Colonic mucosa (tissue), 4 donors: ENCODE measurements around the gene ADAMTS14. TPM values are rescaled to one million over a fixed set of nuclear protein-coding genes. Genes with fewer than 3 reads are reported as not detected.

Experiments used
- DNase-seq: peaks from one replicate; pipeline ENCODE4 v3.0.0-alpha.2; 2020
- H3K27ac ChIP-seq: fragments of 200-600 bp; one replicate; pipeline ENCODE4 v1.8.0; 2021
- H3K27me3 ChIP-seq: fragments of 200-600 bp; one replicate; pipeline ENCODE4 v1.8.0; 2021
- H3K36me3 ChIP-seq: fragments of 200-600 bp; one replicate; pipeline ENCODE4 v1.8.0; 2021
- H3K4me1 ChIP-seq: fragments of 200-600 bp; one replicate; pipeline ENCODE4 v1.8.0; 2021; ENCODE audit warnings: mild to moderate bottlenecking
- H3K4me3 ChIP-seq: fragments of 200-600 bp; one replicate; pipeline ENCODE4 v1.8.0; 2021
- H3K9ac ChIP-seq, 2 donors: one replicate each; pipeline ENCODE4 v1.7.0; 2013; ENCODE audit warnings: control low read depth in 2 of 2, low read depth in 2 of 2, low read length in 2 of 2
- H3K9me3 ChIP-seq: fragments of 200-600 bp; one replicate; pipeline ENCODE4 v1.8.0; 2021
- CTCF ChIP-seq: fragments of 200-600 bp; IDR thresholded peaks from one replicate; pipeline ENCODE4 v1.8.0; 2022; ENCODE audit warnings: antibody characterized with exemption, mild to moderate bottlenecking
- intact Hi-C: fragments of 100-400 bp; cut with DNase I; formaldehyde crosslinking; loops from one replicate; pipeline ENCODE4 v1.14.1; 2022
- total RNA-seq, 2 donors: library from RNA; stranded (reverse); fragmentation: NEBNext Ultra II Directional in 1 of 2; extraction: Animal tissue kit (Norgen Biotek cat#: 25700) in 1 of 2; gene quantifications; one replicate each; pipeline ENCODE4 v1.2.1, GENCODE V29; 2021
- donor health status: healthy.
- donor health status: DM: no; HTN: no; CAD: no.
- donor health status: DM: no; HTN: no; CAD: no.

ADAMTS14 gene
- total RNA-seq, 2 donors from 2014 or later, result 0.93 to 1.5 TPM

DNA sequence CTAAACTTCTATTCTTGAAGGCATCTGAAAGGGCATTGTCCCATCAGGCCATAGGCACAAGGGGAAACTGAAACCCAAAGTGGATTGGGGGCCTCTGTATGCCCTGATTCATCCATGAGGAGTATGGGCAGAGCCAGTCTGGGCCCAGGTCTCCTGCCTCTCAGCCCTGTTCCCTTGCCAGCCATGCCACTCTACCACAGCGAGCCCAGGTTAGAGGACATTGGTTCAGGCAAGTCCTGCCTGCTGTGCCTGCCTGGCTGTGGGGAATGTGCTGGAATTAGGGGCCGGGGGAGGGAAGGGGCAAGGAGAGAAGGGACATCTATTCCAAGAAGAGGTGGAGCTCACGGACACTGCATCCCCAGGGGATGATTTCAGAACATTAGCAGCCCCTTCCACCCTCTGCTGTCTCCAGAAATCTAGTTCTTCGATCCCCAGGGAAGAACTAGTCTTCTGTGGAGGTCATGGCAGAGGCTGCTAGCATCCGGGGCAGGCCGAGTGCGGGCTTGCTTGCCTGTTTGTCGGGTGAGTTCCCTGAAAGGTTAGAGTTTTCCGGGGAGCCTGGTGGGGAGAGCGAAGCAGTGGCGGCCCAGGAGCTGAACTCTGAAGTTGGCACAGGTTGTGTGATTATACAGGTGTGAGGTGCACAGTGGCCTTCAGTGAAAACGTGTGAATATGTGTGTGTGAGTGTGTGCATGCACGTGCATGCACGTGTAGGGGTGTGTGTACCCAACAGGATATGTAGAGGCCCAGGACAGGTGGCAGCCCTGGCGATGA lies 75.1 kb downstream of the ADAMTS14 start:
- H3K27ac ChIP-seq, result no peak overlapping the region
- intact Hi-C loops, result no loop called here
- no peak overlapping the region for H3K9ac ChIP-seq
- DNase-seq, result no peak
- TF ChIP-seq CTCF, result no peak
- H3K9me3 ChIP-seq, result no peaks in the 10 kb centered on the region
- no peaks in the 10 kb centered on the region for H3K27me3 ChIP-seq
- no peak overlapping the region for H3K4me3 ChIP-seq
- peaks cover 5% of the 10 kb centered on the region for H3K4me1 ChIP-seq
- no peaks in the 10 kb centered on the region for H3K36me3 ChIP-seq

- no peaks in the 10 kb centered on the region for H3K36me3 ChIP-seq
- no peak overlapping the region for H3K27ac ChIP-seq
- no peak overlapping the region for H3K9ac ChIP-seq
- no peaks in the 10 kb centered on the region for H3K27me3 ChIP-seq
- no peaks in the 10 kb centered on the region for H3K9me3 ChIP-seq
- intact Hi-C loops, result no loop called here
- no peak for DNase-seq
- no peak for TF ChIP-seq CTCF
- no peak overlapping the region for H3K4me3 ChIP-seq
- peaks cover 2% of the 10 kb centered on the region for H3K4me1 ChIP-seq
Measured at GRCh38 chr10:70748305-70748704, 76.0 kb downstream of the ADAMTS14 start.

- no peak overlapping the region for H3K27ac ChIP-seq
- no peaks in the 10 kb centered on the region for H3K9me3 ChIP-seq
- DNase-seq, result no peak
- no peaks in the 10 kb centered on the region for H3K27me3 ChIP-seq
- no peak for TF ChIP-seq CTCF
- H3K9ac ChIP-seq, result no peak overlapping the region
- no peaks in the 10 kb centered on the region for H3K36me3 ChIP-seq
- H3K4me3 ChIP-seq, result no peak overlapping the region
- no peaks in the 10 kb centered on the region for H3K4me1 ChIP-seq
- intact Hi-C loops, result no loop called here
Measured at GRCh38 chr10:70748801-70749573, 76.7 kb downstream of the ADAMTS14 start.

- TF ChIP-seq CTCF, result no peak
- no peaks in the 10 kb centered on the region for H3K27me3 ChIP-seq
- no peak overlapping the region for H3K9ac ChIP-seq
- no peaks in the 10 kb centered on the region for H3K4me1 ChIP-seq
- intact Hi-C loops, result loop anchor here (10.0 kb wide), 1 partner anchor 135 kb away; no protein-coding TSS in a partner anchor
- no peaks in the 10 kb centered on the region for H3K36me3 ChIP-seq
- no peak overlapping the region for H3K4me3 ChIP-seq
- DNase-seq, result no peak
- H3K9me3 ChIP-seq, result no peaks in the 10 kb centered on the region
- H3K27ac ChIP-seq, result no peak overlapping the region
Measured at GRCh38 chr10:70749756-70750155, 77.5 kb downstream of the ADAMTS14 start.

DNA sequence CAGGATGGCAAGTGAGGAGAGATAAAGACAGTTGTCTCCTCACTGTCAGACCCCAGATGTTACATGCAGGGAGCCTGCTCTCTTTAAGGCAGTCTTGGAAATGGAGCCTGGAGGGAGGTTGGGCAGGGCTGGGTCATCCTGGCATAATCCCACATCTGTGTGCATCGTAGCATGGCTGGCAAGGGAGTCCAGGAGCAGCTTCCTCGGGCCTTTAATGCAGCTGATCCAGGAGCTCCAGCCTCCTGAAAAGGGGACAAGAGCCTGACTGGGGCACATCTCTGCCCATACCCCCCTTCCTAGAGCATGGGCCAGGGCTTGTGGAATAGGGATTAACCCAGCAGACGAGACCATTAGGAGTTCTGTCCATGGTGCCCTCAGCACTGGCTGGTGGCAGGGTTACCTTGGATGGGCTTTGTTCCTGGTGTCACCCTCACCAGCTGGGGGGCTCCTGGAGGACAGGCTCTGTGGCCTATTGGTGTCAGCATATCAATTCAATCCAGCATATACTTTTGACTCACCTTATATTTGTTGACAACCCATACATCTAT lies 77.9 kb downstream of the ADAMTS14 start:
- TF ChIP-seq CTCF, result no peak
- H3K36me3 ChIP-seq, result no peaks in the 10 kb centered on the region
- H3K9me3 ChIP-seq, result no peaks in the 10 kb centered on the region
- H3K27me3 ChIP-seq, result no peaks in the 10 kb centered on the region
- H3K9ac ChIP-seq, result no peak overlapping the region
- intact Hi-C loops, result loop anchor here (10.0 kb wide), 1 partner anchor 135 kb away; no protein-coding TSS in a partner anchor
- DNase-seq, result no peak
- no peak overlapping the region for H3K27ac ChIP-seq
- H3K4me3 ChIP-seq, result no peak overlapping the region
- no peaks in the 10 kb centered on the region for H3K4me1 ChIP-seq
